ENCODE measurements around the gene CPT1A. TPM values are rescaled to one million over a fixed set of nuclear protein-coding genes. Genes with fewer than 3 reads are reported as not detected.

Gene CPT1A
- total RNA-seq, 1 experiment from 2014 or later = 153 TPM

- Histone ChIP-seq H3K4me1 (ENCODE audit: control insufficient read depth, insufficient read depth, low read length) (no peaks in the 10 kb centered on the region), H3K27ac (ENCODE audit: low read length) (no peak overlapping the region), H3K4me3 (ENCODE audit: low read depth in 2 of 2, low read length in 2 of 2) (no peak overlapping the region), H3K27me3 (ENCODE audit: control insufficient read depth, insufficient read depth, low read length) (no peaks in the 10 kb centered on the region), H3K9me3 (ENCODE audit: control insufficient read depth, insufficient read depth, low read depth, low read length) (no peaks in the 10 kb centered on the region), H3K36me3 (ENCODE audit: control insufficient read depth, insufficient read depth, low read length) (no peaks in the 10 kb centered on the region)
- no TSS peak for BruUV-seq (replicated peaks)
- no peak for TF ChIP-seq POLR2AphosphoS5 (IDR thresholded peaks at IDR 0.05; ENCODE audit: low read depth, low read length)
- TF ChIP-seq SIN3A (IDR thresholded peaks at IDR 0.05; ENCODE audit: borderline replicate concordance, insufficient read depth, low read depth, low read length) = no peak
- no peak for TF ChIP-seq REST (IDR thresholded peaks at IDR 0.05; ENCODE audit: insufficient read depth in 1 of 2, low read depth in 2 of 2, low read length in 1 of 2)
- TF ChIP-seq TCF7L2 (IDR thresholded peaks at IDR 0.05; ENCODE audit: low read depth, low read length) = no peak
- no peak for DNase-seq (ENCODE audit: low read depth, low spot score)
- POLR2A ChIA-PET = no interaction called here
- in situ Hi-C loops (cut with HindIII; ENCODE audit: low pct_unique_long_range_greater_than_20kb, low sequenced_read_pairs) = no loop called here
- CTCF ChIA-PET = interaction anchor here (0.5 kb wide), 1 partner anchor 64 kb away, joined by 3 read pairs; no protein-coding TSS in a partner anchor
- ATAC-seq = no peak
- intact Hi-C loops (cut with micrococcal nuclease; ENCODE audit: unreplicated experiment) = no loop called here
Observed at GRCh38 chr11:68734111-68734510, 107.6 kb downstream of the CPT1A start.

- TF ChIP-seq CTCF (IDR thresholded peaks at IDR 0.05) (peak; percentile 49; the same call in 1 of the 2 replicates), SIN3A (IDR thresholded peaks at IDR 0.05; ENCODE audit: borderline replicate concordance, insufficient read depth, low read depth, low read length) (no peak)
- no peak for ATAC-seq
Observed at GRCh38 chr11:68727783-68728182, 113.9 kb downstream of the CPT1A start.

GRCh38 chr11:68724293-68724692 lies 117.4 kb downstream of the CPT1A start:
- no peaks in the 10 kb centered on the region for H3K36me3 ChIP-seq (ENCODE audit: control insufficient read depth, insufficient read depth, low read length)
- CTCF ChIA-PET = no interaction called here
- in situ Hi-C loops (cut with HindIII; ENCODE audit: low pct_unique_long_range_greater_than_20kb, low sequenced_read_pairs) (no loop called here), intact Hi-C loops (cut with micrococcal nuclease; ENCODE audit: unreplicated experiment) (no loop called here)
- H3K9me3 ChIP-seq (ENCODE audit: control insufficient read depth, insufficient read depth, low read depth, low read length) = no peaks in the 10 kb centered on the region
- ATAC-seq (peak; percentile 42; the same call in 1 of the 2 replicates), DNase-seq (ENCODE audit: low read depth, low spot score) (no peak)
- POLR2A ChIA-PET = no interaction called here
- no peak overlapping the region for H3K27ac ChIP-seq (ENCODE audit: low read length)
- H3K4me1 ChIP-seq (ENCODE audit: control insufficient read depth, insufficient read depth, low read length) = no peaks in the 10 kb centered on the region
- H3K27me3 ChIP-seq (ENCODE audit: control insufficient read depth, insufficient read depth, low read length) = no peaks in the 10 kb centered on the region
- H3K4me3 ChIP-seq (ENCODE audit: low read depth in 2 of 2, low read length in 2 of 2) = no peak overlapping the region
- BruUV-seq (replicated peaks) = no TSS peak
- TF ChIP-seq TCF7L2 (IDR thresholded peaks at IDR 0.05; ENCODE audit: low read depth, low read length) = no peak
- TF ChIP-seq REST (IDR thresholded peaks at IDR 0.05; ENCODE audit: insufficient read depth in 1 of 2, low read depth in 2 of 2, low read length in 1 of 2) = no peak
- TF ChIP-seq POLR2AphosphoS5 (IDR thresholded peaks at IDR 0.05; ENCODE audit: low read depth, low read length) = no peak
- no peak for TF ChIP-seq SIN3A (IDR thresholded peaks at IDR 0.05; ENCODE audit: borderline replicate concordance, insufficient read depth, low read depth, low read length)
- no peak for TF ChIP-seq CTCF (IDR thresholded peaks at IDR 0.05)

More at GRCh38 chr11:68727783-68728182, 113.9 kb downstream of the CPT1A start:
- Histone ChIP-seq H3K27ac (ENCODE audit: low read length) (no peak overlapping the region), H3K9me3 (ENCODE audit: control insufficient read depth, insufficient read depth, low read depth, low read length) (no peaks in the 10 kb centered on the region), H3K36me3 (ENCODE audit: control insufficient read depth, insufficient read depth, low read length) (no peaks in the 10 kb centered on the region), H3K4me1 (ENCODE audit: control insufficient read depth, insufficient read depth, low read length) (no peaks in the 10 kb centered on the region), H3K4me3 (ENCODE audit: low read depth in 2 of 2, low read length in 2 of 2) (no peak overlapping the region), H3K27me3 (ENCODE audit: control insufficient read depth, insufficient read depth, low read length) (no peaks in the 10 kb centered on the region)
- BruUV-seq (replicated peaks) = no TSS peak
- POLR2A ChIA-PET = no interaction called here
- CTCF ChIA-PET = no interaction called here
- no peak for DNase-seq (ENCODE audit: low read depth, low spot score)
- in situ Hi-C loops (cut with HindIII; ENCODE audit: low pct_unique_long_range_greater_than_20kb, low sequenced_read_pairs) (no loop called here), intact Hi-C loops (cut with micrococcal nuclease; ENCODE audit: unreplicated experiment) (no loop called here)
